OCI-LY7 (cell line): ENCODE results near the gene RBKS. TPM values are rescaled to one million over a fixed set of nuclear protein-coding genes. Genes with fewer than 3 reads are reported as not detected.
"Not testable (repeated sequence)": the region's sequence is repeated elsewhere in the genome, so short reads cannot be mapped to it uniquely, and the experiment has no call there.

Experiments
- BruUV-seq: library from RNA; stranded (reverse); fragments of 400-500 nt; replicated peaks from 2 replicates; lab custom pipeline; 2021; lab: Mats Ljungman, UMichigan
- CTCF ChIA-PET: fragments of 300-600 bp; sonication (Branson Sonifier 250); formaldehyde crosslinking; loops from one replicate; lab custom pipeline; 2022; ENCODE audit warnings: antibody characterized with exemption; ENCODE audit not compliant: unreplicated experiment; lab: Charles Lee
- POLR2A ChIA-PET: fragments of 300-600 bp; sonication (Branson Sonifier 250); formaldehyde crosslinking; loops from one replicate; lab custom pipeline; 2022; ENCODE audit warnings: antibody characterized with exemption; lab: Charles Lee
- DNase-seq: peaks from one replicate; pipeline ENCODE4 v3.0.0-alpha.2; 2015; ENCODE audit warnings: low spot score
- H2AFZ ChIP-seq: fragments of 200-600 bp; sonication (generic), shearing (Covaris generic); 2 replicates; pipeline ENCODE4 v1.6.1; 2014; ENCODE audit warnings: mild to moderate bottlenecking, antibody characterized with exemption, low read length, moderate library complexity
- H3K27ac ChIP-seq: fragments of 200-600 bp; sonication (generic); 2 replicates; pipeline ENCODE4 v1.5.1; 2014; ENCODE audit warnings: mixed run types, low read depth, mild to moderate bottlenecking, moderate library complexity, low read length, inconsistent platforms; ENCODE audit not compliant: poor library complexity, severe bottlenecking
- H3K36me3 ChIP-seq: fragments of 200-600 bp; sonication (generic); 2 replicates; pipeline ENCODE4 v1.6.1; 2014; ENCODE audit warnings: mild to moderate bottlenecking, antibody characterized with exemption, low read length, moderate library complexity, mixed read lengths; ENCODE audit not compliant: insufficient read depth
- H3K4me1 ChIP-seq: fragments of 200-600 bp; sonication (generic); 2 replicates; pipeline ENCODE4 v1.5.1; 2014; ENCODE audit warnings: mild to moderate bottlenecking, low read length; ENCODE audit not compliant: insufficient read depth, poor library complexity, severe bottlenecking
- H3K4me2 ChIP-seq: fragments of 200-600 bp; sonication (generic); 2 replicates; pipeline ENCODE4 v1.6.1; 2014; ENCODE audit warnings: mild to moderate bottlenecking, low read length
- H3K4me3 ChIP-seq: fragments of 200-600 bp; sonication (generic); 2 replicates; pipeline ENCODE4 v1.5.1; 2014; ENCODE audit warnings: mild to moderate bottlenecking, low read depth, low read length; ENCODE audit not compliant: poor library complexity, severe bottlenecking
- H3K79me2 ChIP-seq: fragments of 200-600 bp; sonication (generic); 2 replicates; pipeline ENCODE4 v1.6.1; 2016; ENCODE audit warnings: low read depth, mild to moderate bottlenecking, low read length, moderate library complexity, mixed read lengths; ENCODE audit not compliant: insufficient read depth
- H3K9me2 ChIP-seq: fragments of 200-600 bp; sonication (generic); 2 replicates; pipeline ENCODE4 v1.6.1; 2016; ENCODE audit warnings: mild to moderate bottlenecking, low read length, mixed read lengths; ENCODE audit not compliant: insufficient read depth
- H3K9me3 ChIP-seq: fragments of 200-600 bp; sonication (generic); 2 replicates; pipeline ENCODE4 v1.6.1; 2014; ENCODE audit warnings: mild to moderate bottlenecking, mixed run types, low read length, mixed read lengths
- H4K20me1 ChIP-seq: fragments of 200-600 bp; sonication (generic); 2 replicates; pipeline ENCODE4 v1.6.1; 2014; ENCODE audit warnings: mild to moderate bottlenecking, antibody characterized with exemption, low read length, moderate library complexity, mixed read lengths; ENCODE audit not compliant: insufficient read depth
- EZH2phosphoT487 ChIP-seq: fragments of 200-600 bp; sonication (generic); IDR thresholded peaks from 2 replicates; pipeline ENCODE4 v1.6.1; 2018; ENCODE audit warnings: low read depth, borderline replicate concordance, mild to moderate bottlenecking, mixed run types, antibody characterized with exemption, low read length, moderate library complexity, mixed read lengths
- intact Hi-C: fragments of 100-400 bp; cut with micrococcal nuclease; formaldehyde crosslinking; loops from one replicate; pipeline ENCODE4 v1.10.0; 2022; ENCODE audit not compliant: unreplicated experiment
- total RNA-seq, 2 experiments: library from RNA; depleted of rRNA in 1 of 2; stranded (reverse); fragments of >200 nt in 1 of 2; shearing (Covaris generic) in 1 of 2; gene quantifications; 2 replicates each; pipeline ENCODE4 v1.2.3, GENCODE V29; 2014 to 2022
- TF ChIP-seq, protein P1 (sequence below): fragments of 200-600 bp; sonication (generic); conservative IDR thresholded peaks from 2 replicates; pipeline ENCODE4 v1.5.1; 2014; ENCODE audit warnings: mild to moderate bottlenecking, antibody characterized with exemption, low read length, moderate library complexity, mixed read lengths

Gene RBKS
- total RNA-seq, 2 experiments from 2014 or later, result 1.1 TPM

GRCh38 chr2:27884601-27885000 lies 5.6 kb downstream of the RBKS start:
- DNase-seq, result no peak
- no peaks in the 10 kb centered on the region for H3K9me3 ChIP-seq
- peaks cover 16% of the 10 kb centered on the region for H3K4me1 ChIP-seq
- H4K20me1 ChIP-seq, result no peaks in the 10 kb centered on the region
- no peak overlapping the region for H2AFZ ChIP-seq
- H3K4me2 ChIP-seq, result no peak overlapping the region
- H3K79me2 ChIP-seq, result 0 out of 2 replicates have a peak, but pooled peaks cover 3% of the 10 kb centered on the region
- intact Hi-C loops, result no loop called here
- ChIA-PET POLR2A (no interaction called here), CTCF (no interaction called here)
- H3K36me3 ChIP-seq, result no peaks in the 10 kb centered on the region
- TF ChIP-seq EZH2phosphoT487, result no peak
- TF ChIP-seq, protein P1, sequence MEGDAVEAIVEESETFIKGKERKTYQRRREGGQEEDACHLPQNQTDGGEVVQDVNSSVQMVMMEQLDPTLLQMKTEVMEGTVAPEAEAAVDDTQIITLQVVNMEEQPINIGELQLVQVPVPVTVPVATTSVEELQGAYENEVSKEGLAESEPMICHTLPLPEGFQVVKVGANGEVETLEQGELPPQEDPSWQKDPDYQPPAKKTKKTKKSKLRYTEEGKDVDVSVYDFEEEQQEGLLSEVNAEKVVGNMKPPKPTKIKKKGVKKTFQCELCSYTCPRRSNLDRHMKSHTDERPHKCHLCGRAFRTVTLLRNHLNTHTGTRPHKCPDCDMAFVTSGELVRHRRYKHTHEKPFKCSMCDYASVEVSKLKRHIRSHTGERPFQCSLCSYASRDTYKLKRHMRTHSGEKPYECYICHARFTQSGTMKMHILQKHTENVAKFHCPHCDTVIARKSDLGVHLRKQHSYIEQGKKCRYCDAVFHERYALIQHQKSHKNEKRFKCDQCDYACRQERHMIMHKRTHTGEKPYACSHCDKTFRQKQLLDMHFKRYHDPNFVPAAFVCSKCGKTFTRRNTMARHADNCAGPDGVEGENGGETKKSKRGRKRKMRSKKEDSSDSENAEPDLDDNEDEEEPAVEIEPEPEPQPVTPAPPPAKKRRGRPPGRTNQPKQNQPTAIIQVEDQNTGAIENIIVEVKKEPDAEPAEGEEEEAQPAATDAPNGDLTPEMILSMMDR, result no peak
- no TSS peak for BruUV-seq
- no peak overlapping the region for H3K4me3 ChIP-seq
- no peak overlapping the region for H3K27ac ChIP-seq
- no peaks in the 10 kb centered on the region for H3K9me2 ChIP-seq

GRCh38 chr2:27882584-27882922 lies 7.6 kb downstream of the RBKS start:
- intact Hi-C loops, H3K4me3 ChIP-seq, H4K20me1 ChIP-seq, H3K79me2 ChIP-seq, H2AFZ ChIP-seq, H3K9me2 ChIP-seq, H3K36me3 ChIP-seq, POLR2A ChIA-PET, DNase-seq, CTCF ChIA-PET, H3K4me2 ChIP-seq, H3K9me3 ChIP-seq, BruUV-seq, H3K4me1 ChIP-seq, H3K27ac ChIP-seq: not testable (repeated sequence)

GRCh38 chr2:27881815-27882583 lies 8.2 kb downstream of the RBKS start:
- H3K4me2 ChIP-seq, intact Hi-C loops, H3K79me2 ChIP-seq, H3K4me3 ChIP-seq, CTCF ChIA-PET, DNase-seq, BruUV-seq, H2AFZ ChIP-seq, H3K27ac ChIP-seq, POLR2A ChIA-PET, H3K9me3 ChIP-seq, H3K9me2 ChIP-seq, H3K4me1 ChIP-seq, H4K20me1 ChIP-seq, H3K36me3 ChIP-seq: not testable (repeated sequence)
